GM21515 (cell line): ENCODE results near the gene CCZ1.
"Not testable (repeated sequence)": the region's sequence is repeated elsewhere in the genome, so short reads cannot be mapped to it uniquely, and the experiment has no call there.

Source experiments
- ATAC-seq: cut with Tn5 transposase; IDR thresholded peaks from one replicate; pipeline ENCODE4 v1.9.1; 2021; ENCODE audit not compliant: unreplicated experiment

Gene CCZ1

DNA sequence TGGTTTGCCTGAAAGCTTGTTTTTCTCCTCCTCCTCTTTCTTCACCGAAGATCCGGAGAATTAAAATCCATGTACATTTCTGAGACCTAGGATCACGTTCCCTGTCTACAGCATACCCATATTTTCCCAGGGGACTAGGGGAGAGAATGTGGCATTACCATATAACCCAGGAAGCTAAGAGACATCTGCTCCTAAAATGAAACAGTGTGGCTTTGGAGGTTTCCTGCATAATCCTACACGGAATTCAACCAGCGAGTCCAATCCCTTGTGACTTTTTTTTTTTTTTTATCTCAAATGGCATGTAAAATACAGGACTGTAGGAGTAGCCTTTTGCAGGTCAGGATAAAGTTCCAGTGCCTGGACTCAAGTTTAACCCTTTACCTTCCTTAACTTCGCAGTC is 10.3 kb downstream of the CCZ1 start:
- ATAC-seq = not testable (repeated sequence)

DNA sequence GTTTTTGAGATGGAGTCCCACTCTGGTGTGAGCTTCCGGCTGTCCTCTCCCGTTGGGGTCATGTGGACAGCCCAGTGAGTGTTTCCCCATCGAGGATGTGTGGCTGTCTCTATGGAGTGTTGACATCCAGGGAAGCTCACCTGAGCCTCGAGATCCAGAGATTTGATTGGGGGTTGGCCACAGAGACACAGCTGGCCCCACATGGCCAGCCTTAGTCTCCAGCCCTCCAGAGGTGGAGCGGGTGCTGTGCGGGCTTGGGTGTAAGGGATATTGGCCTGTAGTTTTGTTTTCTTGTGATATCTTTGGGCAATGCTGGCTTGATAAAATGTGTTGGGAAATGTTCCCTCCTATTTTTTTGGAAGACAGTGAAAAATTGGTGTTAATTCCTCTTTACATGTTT is 18.0 kb downstream of the CCZ1 start:
- not testable (repeated sequence) for ATAC-seq

DNA sequence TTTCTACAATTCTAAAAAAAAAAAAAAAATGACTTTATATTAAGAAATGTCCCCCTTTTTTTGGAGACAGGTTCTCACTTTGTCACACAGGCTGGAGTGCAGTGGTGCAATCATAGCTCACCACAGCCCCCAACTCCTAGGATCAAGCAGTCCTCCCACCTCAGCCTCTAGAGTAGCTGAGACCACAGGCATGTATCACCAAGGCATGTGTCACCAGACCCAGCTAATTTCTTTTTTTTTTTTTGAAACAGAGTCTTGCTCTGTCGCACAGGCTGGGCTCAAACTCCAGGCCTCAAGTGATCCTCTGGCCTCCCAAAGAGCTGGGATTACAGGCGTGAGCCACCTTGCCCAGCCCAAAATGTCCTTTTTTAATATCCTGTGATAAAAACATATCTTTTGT is 25.6 kb downstream of the CCZ1 start:
- not testable (repeated sequence) for ATAC-seq

DNA sequence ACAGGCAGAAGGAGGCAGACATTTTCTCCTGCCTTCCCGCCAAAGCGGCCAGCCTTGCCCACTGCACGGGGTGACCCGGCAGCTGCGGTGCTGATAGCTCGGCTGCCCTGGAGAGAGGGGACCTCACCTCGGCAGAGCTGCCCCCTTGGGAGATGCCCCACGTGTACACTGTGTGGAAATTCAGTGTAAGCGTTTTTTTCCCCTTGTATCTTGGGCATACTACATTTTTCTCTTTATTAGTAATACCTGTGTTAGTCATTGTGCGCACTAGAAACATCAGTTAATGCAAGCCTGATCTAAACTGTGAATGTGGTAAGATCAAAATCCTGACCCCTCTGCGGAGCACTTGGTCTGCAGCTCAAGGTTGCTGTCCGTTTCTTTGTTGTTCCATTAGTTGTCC is 26.1 kb downstream of the CCZ1 start:
- not testable (repeated sequence) for ATAC-seq

DNA sequence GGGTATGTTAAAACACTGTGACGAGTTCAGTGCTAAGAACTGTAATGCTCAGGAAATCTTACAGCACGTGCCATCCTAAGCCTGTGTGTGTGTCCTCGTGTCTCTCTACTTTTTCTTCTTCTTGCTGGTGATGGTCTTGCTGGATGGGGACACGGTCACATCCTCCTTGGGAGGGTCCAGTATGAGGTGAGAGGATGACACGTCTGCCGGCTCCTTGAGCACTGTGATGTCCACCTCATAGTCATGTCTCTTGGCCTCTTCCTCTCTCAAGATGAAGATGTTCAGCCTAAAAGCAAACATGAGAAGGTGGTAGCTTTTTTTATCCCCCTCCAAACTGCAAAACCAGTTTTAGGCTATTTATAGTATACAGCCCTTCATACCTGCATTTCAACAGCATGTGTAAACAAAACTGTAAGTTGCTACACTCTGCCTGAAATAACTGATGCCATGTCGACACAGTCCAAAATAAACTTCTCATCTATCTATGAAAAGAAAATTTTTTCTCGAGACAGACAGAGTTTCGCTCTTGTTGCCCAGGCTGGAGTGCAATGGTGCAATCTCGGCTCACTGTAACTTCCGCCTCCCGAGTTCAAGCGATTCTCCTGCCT is 27.8 kb downstream of the CCZ1 start:
- ATAC-seq = not testable (repeated sequence)

DNA sequence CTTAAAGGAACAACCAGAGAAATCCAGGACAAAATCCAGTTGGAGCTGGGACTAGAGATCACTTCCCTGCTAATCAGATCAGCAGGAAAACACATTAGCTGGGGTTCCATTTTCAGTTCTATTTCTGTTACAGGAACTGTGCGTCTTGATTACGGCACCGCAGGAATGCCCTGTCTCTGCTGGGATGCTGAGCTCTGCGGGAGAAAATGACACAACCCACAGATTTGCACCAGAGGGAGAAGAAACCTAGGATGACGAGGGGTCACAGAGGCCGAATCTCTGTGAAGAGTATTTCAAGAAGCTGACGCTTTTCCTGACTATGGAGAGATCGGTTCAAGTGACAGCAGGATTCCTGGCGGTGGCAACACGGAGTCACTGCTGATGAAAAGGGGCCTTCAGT is 31.8 kb downstream of the CCZ1 start:
- ATAC-seq = not testable (repeated sequence)

DNA sequence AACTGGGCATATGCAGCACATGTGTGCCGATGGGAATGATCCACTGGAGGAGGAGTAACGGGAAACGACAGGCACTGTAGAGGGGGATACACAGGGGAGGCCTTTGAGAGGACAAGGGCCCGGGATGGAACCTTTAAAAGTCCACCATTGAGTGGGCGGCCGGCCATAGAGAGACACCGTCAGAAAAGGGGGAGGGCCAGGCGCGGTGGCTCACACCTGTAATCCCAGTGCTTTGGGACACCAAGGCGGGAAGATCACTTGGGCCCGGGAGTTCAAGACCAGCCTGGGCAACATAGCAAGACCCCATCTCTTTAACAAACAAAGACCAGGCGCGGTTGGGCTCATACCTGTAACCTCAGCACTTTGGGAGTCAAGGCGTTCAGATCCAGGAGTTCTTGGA is 32.7 kb downstream of the CCZ1 start:
- ATAC-seq = not testable (repeated sequence)

DNA sequence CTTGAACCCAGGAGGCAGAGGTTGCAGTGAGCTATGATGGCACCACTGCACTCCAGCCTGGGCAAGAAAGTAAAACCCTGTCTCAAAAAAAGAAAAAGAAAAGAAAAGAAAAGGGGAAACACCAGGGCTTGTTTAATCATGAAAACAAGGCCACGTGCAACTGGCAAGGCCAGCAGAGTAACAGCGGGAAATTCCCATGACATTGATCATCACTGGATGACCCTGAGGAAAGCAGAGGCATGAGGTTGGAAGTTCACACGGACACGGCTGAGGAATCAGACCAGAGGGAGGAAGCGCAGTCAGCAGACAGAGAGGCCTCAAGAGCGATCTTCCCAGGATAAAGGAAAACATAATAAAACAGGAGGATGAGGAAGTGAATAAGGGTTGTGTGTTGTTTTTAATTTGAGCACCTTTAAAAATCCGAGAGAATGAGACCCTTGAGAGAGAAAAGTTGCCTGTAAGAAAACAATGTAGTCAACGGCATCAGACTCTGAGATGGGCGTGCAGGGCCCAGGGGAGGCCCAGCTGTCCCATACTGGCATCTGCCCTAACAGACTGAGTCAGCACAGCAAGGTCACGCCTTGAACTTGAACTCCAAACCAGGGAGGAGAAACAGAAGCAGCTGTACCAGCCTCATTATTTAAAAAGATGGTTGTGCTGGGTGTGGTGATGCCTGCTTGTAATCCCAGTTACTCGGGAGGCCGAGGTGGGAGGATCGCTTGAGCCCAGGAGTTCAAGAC is 33.5 kb downstream of the CCZ1 start:
- not testable (repeated sequence) for ATAC-seq

DNA sequence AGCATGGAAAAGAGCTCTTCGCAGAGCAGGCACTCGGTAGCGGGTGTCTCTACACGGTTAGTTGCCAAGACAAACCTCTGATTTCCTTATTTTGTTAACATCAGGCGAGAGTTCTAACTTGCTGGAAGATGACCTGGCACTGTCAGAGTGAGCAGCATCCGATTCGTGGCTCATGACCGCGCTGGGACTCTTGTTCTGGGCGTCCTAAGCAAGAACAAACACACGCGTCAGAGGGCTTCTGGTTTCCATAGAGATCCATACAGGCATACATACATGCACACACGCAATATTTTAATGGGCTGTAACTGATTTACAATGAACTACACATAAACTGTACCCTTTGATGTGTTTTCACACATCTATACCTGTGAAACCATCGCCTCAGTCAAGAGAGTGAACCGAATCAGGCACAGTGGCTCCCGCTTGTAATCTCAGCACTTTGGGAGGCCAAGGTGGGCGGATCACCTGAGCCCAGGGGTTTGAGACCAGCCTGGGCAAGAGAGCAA is 36.5 kb downstream of the CCZ1 start:
- ATAC-seq = not testable (repeated sequence)

DNA sequence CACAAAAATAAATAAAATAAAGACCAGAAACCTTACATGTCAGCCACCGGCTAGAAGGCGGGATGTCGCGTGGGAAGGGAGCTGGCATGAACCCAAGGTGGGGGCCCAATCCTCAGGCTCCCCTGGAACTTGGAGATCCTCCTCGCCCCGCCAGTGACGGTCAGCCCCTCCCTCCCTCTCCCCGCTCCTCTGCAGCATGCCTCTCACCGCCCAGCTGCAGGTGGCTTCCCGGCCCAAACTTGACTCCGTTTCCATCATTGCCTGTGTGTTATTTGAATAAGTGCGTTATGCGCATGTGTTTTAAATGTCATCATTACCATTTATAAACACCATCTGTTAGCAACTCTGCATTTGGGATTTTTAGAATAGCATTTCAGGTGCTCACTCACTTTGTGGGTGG is 64.7 kb downstream of the CCZ1 start:
- ATAC-seq = not testable (repeated sequence)

DNA sequence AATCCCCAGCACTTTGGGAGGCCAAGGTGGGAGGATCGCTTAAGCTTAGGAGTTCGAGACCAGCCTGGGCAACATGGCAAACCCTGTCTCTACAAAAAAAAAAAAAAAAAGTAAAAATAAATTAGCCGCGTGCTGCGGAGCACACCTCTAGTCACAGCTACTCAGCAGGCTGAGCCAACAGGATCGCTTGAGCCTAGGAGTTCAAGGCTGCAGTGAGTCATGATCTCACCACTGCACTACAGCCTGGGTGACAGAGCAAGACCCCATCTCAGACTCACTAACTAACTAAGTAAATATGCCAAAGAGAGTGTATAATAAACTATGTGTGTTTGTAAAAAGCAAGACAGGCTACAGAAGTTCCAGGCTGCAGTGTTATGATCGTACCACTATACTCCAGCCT is 65.3 kb downstream of the CCZ1 start:
- ATAC-seq = not testable (repeated sequence)

DNA sequence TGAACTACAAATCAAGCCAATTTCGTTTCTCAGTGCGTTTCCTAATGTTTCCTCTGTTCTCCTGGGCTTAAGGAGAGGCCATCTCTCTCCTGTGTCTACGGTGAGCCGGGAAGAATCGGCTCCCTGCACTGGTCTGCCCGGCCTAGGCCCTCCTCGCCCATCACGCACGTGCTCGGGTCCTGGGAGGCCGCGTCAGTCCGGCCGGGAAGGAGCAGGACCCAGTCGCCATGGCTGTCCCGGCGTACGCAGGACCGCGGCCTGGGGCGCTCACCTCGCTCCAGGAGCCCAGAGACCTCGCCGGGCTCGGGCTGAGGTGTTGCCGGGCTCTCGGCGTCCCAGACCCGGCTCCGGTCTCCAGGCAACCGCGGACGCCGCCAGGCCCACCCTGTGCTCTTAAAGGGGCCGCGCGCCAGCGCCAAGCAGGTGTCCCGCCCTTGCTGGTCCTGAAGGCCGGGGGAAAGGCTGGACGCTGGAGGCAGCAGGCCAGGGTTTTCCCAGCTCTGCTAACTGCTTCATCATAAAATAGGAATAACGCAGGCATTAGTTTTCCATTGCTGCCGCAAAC is 71.9 kb downstream of the CCZ1 start, which contains the start of gene RSPH10B:
RSPH10B (minus strand) TSS at position 343 of the 565 bp plus-strand sequence. CDS start 3,573 bp downstream, outside the sequence.
- not testable (repeated sequence) for ATAC-seq

DNA sequence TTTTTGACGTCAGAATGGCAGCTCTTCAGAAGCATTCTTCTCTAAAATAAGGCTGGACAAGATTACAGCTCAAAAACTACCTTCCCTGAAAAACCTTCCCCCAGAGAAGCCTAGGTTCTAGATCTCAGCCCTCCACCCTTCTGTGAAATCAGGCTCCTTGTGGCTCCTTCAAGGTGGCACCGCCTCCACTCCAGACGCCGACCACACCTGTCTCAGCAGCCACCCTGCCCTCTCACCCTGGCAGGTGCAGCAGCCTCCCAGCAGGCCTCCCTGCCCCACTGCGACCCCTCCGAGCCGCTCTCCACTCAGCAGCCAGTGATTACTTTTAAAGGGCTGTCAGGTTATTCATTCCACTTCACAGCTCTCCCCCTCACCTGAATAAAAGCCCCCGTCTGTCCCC is 75.0 kb downstream of the CCZ1 start:
- not testable (repeated sequence) for ATAC-seq
